SK-N-SH (cell line): ENCODE measurements around the gene GTF3C2. TPM values are rescaled to one million over a fixed set of nuclear protein-coding genes. Genes with fewer than 3 reads are reported as not detected.

Source experiments
- CTCF ChIA-PET: fragments of 300-600, 350-600 bp; formaldehyde crosslinking; extraction: SDS; loops from one replicate; lab custom pipeline; 2021; lab: Yijun Ruan, JAX
- POLR2A ChIA-PET: fragments of 350-600 bp; sonication (Branson Sonifier 250); formaldehyde crosslinking; extraction: SDS; loops from one replicate; lab custom pipeline; 2020; ENCODE audit warnings: antibody characterized with exemption, inconsistent platforms; lab: Yijun Ruan, JAX
- DNase-seq: peaks from one replicate; pipeline ENCODE4 v3.0.0; 2012
- H2AFZ ChIP-seq: fragments of 200-600 bp; sonication (generic); 2 replicates; pipeline ENCODE4 v1.8.1; 2016; ENCODE audit warnings: antibody characterized with exemption, mild to moderate bottlenecking, low read depth
- H3F3A ChIP-seq: fragments of 200-600 bp; sonication (generic); replicated peaks from 2 replicates; pipeline ENCODE3; 2016; ENCODE audit warnings: antibody characterized with exemption, mild to moderate bottlenecking; ENCODE audit not compliant: insufficient read depth
- H3K27ac ChIP-seq, 2 experiments: fragments of 200-500 bp in 1 of 2; fragments of 200-600 bp in 1 of 2; sonication (Bioruptor generic) in 1 of 2; sonication (generic), shearing (Covaris generic) in 1 of 2; 2 replicates each; pipeline versions ENCODE4 v1.5.1 to v1.6.1; 2014 to 2016; ENCODE audit warnings: low read depth in 2 of 2, inconsistent platforms in 1 of 2, low read length in 1 of 2, mild to moderate bottlenecking in 1 of 2, mixed read lengths in 1 of 2
- H3K27me3 ChIP-seq: fragments of 200-600 bp; sonication (generic), shearing (Covaris generic); 2 replicates; pipeline ENCODE4 v1.6.1; 2016; ENCODE audit warnings: mixed run types; ENCODE audit not compliant: insufficient read depth
- H3K36me3 ChIP-seq, 2 experiments: fragments of 200-500 bp in 1 of 2; fragments of 200-600 bp in 1 of 2; sonication (Bioruptor generic) in 1 of 2; sonication (generic) in 1 of 2; replicated peaks in 1 of 2; 2 replicates each; pipeline versions ENCODE3 to v1.5.1; 2014 to 2016; ENCODE audit warnings: low read length in 1 of 2, mild to moderate bottlenecking in 1 of 2; ENCODE audit not compliant: insufficient read depth in 2 of 2, control insufficient read depth in 1 of 2
- H3K4me1 ChIP-seq, 2 experiments: fragments of 200-500 bp in 1 of 2; fragments of 200-600 bp in 1 of 2; sonication (Bioruptor generic) in 1 of 2; sonication (generic), shearing (Covaris generic) in 1 of 2; 2 replicates each; pipeline versions ENCODE4 v1.5.1 to v1.6.1; 2014 to 2016; ENCODE audit warnings: low read depth in 1 of 2, low read length in 1 of 2, mixed run types in 1 of 2; ENCODE audit not compliant: insufficient read depth in 2 of 2, control insufficient read depth in 1 of 2
- H3K4me2 ChIP-seq: fragments of 200-600 bp; sonication (generic), shearing (Covaris generic); 2 replicates; pipeline ENCODE4 v1.6.1; 2017; ENCODE audit warnings: mixed run types
- H3K4me3 ChIP-seq, 2 experiments: fragments of 200-500 bp in 1 of 2; fragments of 200-600 bp in 1 of 2; sonication (Bioruptor generic) in 1 of 2; sonication (generic), shearing (Covaris generic) in 1 of 2; 2 replicates each; pipeline versions ENCODE4 v1.5.1 to v1.8.1; 2014 to 2016; ENCODE audit warnings: low read depth in 2 of 2, inconsistent platforms in 1 of 2, low read length in 1 of 2, mild to moderate bottlenecking in 1 of 2, mixed read lengths in 1 of 2, moderate library complexity in 1 of 2
- H3K79me2 ChIP-seq: fragments of 200-600 bp; sonication (generic); 2 replicates; pipeline ENCODE4 v1.8.1; 2017; ENCODE audit warnings: mild to moderate bottlenecking; ENCODE audit not compliant: insufficient read depth
- H3K9ac ChIP-seq: fragments of 200-600 bp; sonication (generic); 2 replicates; pipeline ENCODE4 v1.6.1; 2017; ENCODE audit warnings: mixed run types
- H3K9me2 ChIP-seq: fragments of 200-600 bp; sonication (generic); 2 replicates; pipeline ENCODE4 v1.6.1; 2017; ENCODE audit warnings: mixed run types
- H3K9me3 ChIP-seq: fragments of 200-600 bp; sonication (generic); 2 replicates; pipeline ENCODE4 v1.6.1; 2017; ENCODE audit warnings: mixed run types, mild to moderate bottlenecking, moderate library complexity
- H4K20me1 ChIP-seq: fragments of 200-600 bp; sonication (generic); 2 replicates; pipeline ENCODE4 v1.6.1; 2017; ENCODE audit warnings: mild to moderate bottlenecking, mixed run types; ENCODE audit not compliant: insufficient read depth
- CHD2 ChIP-seq: fragments of 150-350 bp; IDR thresholded peaks from 2 replicates; pipeline ENCODE4 v1.6.1; 2018; ENCODE audit warnings: low read length; ENCODE audit not compliant: partially characterized antibody
- FOXM1 ChIP-seq: IDR thresholded peaks from 2 replicates; pipeline ENCODE4 v1.4.0; 2012; ENCODE audit warnings: low read depth, mild to moderate bottlenecking
- GABPA ChIP-seq: IDR thresholded peaks from 2 replicates; pipeline ENCODE4 v1.4.0; 2012; ENCODE audit warnings: low read depth, mild to moderate bottlenecking
- MEF2A ChIP-seq: IDR thresholded peaks from 2 replicates; pipeline ENCODE4 v1.4.0; 2012; ENCODE audit warnings: low read depth, borderline replicate concordance
- NFIC ChIP-seq: IDR thresholded peaks from 2 replicates; pipeline ENCODE4 v1.4.0; 2012; ENCODE audit warnings: borderline replicate concordance
- POLR2AphosphoS5 ChIP-seq: IDR thresholded peaks from 2 replicates; pipeline ENCODE4 v1.6.1; 2012; ENCODE audit warnings: low read depth, low read length
- RAD21 ChIP-seq: IDR thresholded peaks from 2 replicates; pipeline ENCODE4 v1.6.1; 2012; ENCODE audit warnings: mild to moderate bottlenecking, low read length
- RFX5 ChIP-seq: IDR thresholded peaks from 2 replicates; pipeline ENCODE4 v1.6.1; 2012; ENCODE audit warnings: mild to moderate bottlenecking, improper control_type of control experiment, low read length
- WGBS: methylation state at CpG from one replicate; pipeline ENCODE4 v1.1.6; 2017; ENCODE audit warnings: low lambda C conversion rate; 5-methylcytosine and 5-hydroxymethylcytosine counted together
- polyA plus RNA-seq, 3 experiments: library from polyadenylated mRNA; depleted of rRNA; stranded (reverse); fragments of >200 nt; gene quantifications; 2 replicates each; pipeline ENCODE4 v1.2.3, GENCODE V29; 2012
- TF ChIP-seq, protein P1 (sequence below): fragments of 150-350 bp; IDR thresholded peaks from 2 replicates; pipeline ENCODE4 v1.6.1; 2016; ENCODE audit warnings: mild to moderate bottlenecking, low read depth, low read length
- TF ChIP-seq, protein P2 (sequence below): IDR thresholded peaks from 2 replicates; pipeline ENCODE4 v1.4.0; 2012; ENCODE audit warnings: low read depth, borderline replicate concordance
- TF ChIP-seq, protein P3 (sequence below): fragments of 200-600 bp; sonication (generic); IDR thresholded peaks from 2 replicates; pipeline ENCODE4 v1.6.1; 2017; ENCODE audit warnings: antibody characterized with exemption, mild to moderate bottlenecking, moderate library complexity

Gene GTF3C2
- polyA plus RNA-seq, 1 of the 3 experiments (the other 2 are of a cell fraction), result 65.8 TPM

DNA sequence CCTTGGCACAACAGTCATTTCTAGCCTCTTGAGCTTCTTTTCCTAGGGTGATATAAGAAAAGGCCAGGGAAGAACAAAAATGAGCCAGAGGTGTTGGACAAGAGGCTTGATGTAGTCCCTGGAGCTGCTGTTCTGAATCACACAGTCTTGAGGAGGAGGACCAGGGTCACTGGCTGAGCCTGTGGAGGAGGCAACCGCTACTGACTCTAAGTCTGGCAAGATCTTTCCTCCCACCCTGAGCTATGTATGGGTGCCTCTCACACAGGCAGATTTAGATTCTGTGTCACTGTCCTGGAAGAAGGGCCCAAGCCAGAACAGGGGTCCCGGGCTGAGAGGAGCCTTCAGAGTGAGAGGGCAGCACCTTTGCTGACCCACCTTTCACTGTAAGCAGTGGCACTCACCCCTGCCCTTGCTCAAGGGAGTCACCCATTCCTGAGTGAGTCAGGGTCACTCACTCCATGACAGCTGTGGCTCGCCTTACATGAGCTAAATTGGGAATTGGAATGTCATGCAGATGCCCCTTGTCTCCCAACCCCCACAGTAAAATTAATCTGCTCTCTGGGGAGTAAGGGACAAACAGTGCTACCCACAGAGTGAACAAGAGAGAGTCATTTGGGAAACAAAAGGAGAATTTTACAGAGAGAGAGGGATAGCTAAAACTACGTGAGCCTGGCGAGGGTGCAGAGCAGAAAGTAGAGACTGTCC, 74.6 kb downstream of the GTF3C2 start, which contains the start of gene TRIM54:
TRIM54 (plus strand) TSS at position 575 of the 705 bp plus-strand sequence. CDS start 303 bp downstream, outside the sequence.
- Histone ChIP-seq H3K79me2 (no peaks in the 10 kb centered on the region), H2AFZ (no peak within 1 kb of the TSS), H3K4me1 (peaks cover 0 to 23% of the 10 kb centered on the region in 2 experiments; a peak in 3 of 4 replicates), H3K36me3 (no peaks in the 10 kb centered on the region), H3K27me3 (peaks cover 12% of the 10 kb centered on the region; the same call in 1 of the 2 replicates), H3K9me2 (no peaks in the 10 kb centered on the region), H3K9ac (no peak within 1 kb of the TSS), H4K20me1 (no peaks in the 10 kb centered on the region), H3F3A (no peaks in the 10 kb centered on the region), H3K9me3 (no peaks in the 10 kb centered on the region), H3K4me2 (no peak within 1 kb of the TSS), H3K4me3 (no peak within 1 kb of the TSS), H3K27ac (no peak within 1 kb of the TSS)
- CTCF ChIA-PET, result interaction anchor here (0.7 to 18.0 kb wide), 17 partner anchors 14 to 320 kb away, joined by 3 to 392 read pairs (median 28); partner anchors contain the start of genes CAD, KHK, PREB and SLC30A3
- 85% methylated on average over 5 of the region's 5 CpGs for WGBS
- POLR2A ChIA-PET, result interaction anchor here (0.7 to 1.3 kb wide), 2 partner anchors 26 to 196 kb away, joined by 3 read pairs; no protein-coding TSS in a partner anchor
- no peak for DNase-seq
- no peak for TF ChIP-seq RFX5
- no peak for TF ChIP-seq FOXM1
- TF ChIP-seq, protein P1, sequence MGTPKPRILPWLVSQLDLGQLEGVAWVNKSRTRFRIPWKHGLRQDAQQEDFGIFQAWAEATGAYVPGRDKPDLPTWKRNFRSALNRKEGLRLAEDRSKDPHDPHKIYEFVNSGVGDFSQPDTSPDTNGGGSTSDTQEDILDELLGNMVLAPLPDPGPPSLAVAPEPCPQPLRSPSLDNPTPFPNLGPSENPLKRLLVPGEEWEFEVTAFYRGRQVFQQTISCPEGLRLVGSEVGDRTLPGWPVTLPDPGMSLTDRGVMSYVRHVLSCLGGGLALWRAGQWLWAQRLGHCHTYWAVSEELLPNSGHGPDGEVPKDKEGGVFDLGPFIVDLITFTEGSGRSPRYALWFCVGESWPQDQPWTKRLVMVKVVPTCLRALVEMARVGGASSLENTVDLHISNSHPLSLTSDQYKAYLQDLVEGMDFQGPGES, result no peak
- TF ChIP-seq CHD2, result no peak
- TF ChIP-seq, protein P2, sequence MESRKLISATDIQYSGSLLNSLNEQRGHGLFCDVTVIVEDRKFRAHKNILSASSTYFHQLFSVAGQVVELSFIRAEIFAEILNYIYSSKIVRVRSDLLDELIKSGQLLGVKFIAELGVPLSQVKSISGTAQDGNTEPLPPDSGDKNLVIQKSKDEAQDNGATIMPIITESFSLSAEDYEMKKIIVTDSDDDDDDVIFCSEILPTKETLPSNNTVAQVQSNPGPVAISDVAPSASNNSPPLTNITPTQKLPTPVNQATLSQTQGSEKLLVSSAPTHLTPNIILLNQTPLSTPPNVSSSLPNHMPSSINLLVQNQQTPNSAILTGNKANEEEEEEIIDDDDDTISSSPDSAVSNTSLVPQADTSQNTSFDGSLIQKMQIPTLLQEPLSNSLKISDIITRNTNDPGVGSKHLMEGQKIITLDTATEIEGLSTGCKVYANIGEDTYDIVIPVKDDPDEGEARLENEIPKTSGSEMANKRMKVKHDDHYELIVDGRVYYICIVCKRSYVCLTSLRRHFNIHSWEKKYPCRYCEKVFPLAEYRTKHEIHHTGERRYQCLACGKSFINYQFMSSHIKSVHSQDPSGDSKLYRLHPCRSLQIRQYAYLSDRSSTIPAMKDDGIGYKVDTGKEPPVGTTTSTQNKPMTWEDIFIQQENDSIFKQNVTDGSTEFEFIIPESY, result no peak
- no peak for TF ChIP-seq POLR2AphosphoS5
- TF ChIP-seq NFIC, result no peak
- TF ChIP-seq, protein P3, sequence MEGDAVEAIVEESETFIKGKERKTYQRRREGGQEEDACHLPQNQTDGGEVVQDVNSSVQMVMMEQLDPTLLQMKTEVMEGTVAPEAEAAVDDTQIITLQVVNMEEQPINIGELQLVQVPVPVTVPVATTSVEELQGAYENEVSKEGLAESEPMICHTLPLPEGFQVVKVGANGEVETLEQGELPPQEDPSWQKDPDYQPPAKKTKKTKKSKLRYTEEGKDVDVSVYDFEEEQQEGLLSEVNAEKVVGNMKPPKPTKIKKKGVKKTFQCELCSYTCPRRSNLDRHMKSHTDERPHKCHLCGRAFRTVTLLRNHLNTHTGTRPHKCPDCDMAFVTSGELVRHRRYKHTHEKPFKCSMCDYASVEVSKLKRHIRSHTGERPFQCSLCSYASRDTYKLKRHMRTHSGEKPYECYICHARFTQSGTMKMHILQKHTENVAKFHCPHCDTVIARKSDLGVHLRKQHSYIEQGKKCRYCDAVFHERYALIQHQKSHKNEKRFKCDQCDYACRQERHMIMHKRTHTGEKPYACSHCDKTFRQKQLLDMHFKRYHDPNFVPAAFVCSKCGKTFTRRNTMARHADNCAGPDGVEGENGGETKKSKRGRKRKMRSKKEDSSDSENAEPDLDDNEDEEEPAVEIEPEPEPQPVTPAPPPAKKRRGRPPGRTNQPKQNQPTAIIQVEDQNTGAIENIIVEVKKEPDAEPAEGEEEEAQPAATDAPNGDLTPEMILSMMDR, result no peak
- no peak for TF ChIP-seq RAD21
- TF ChIP-seq GABPA, result no peak

DNA sequence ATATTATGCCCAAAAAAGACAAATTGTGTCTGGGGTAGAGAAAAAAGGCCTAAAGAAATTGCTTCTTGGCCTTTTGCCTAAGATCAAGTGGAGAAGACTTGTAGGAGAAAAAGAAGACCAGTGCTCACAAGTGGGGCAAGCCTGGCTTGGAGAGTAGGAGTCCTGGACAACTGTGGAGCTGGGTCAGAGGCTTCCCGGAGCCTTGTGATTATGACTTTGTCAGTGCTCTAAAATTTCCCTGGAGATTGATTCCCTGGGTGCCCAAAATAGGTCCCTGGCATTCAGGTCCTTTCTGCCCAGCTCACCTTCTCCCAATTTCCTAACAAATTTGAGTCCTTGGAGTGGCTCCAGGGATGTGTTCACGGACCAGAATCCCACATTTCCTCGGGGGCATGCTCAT, 75.1 kb downstream of the GTF3C2 start:
- Histone ChIP-seq H3K9ac (no peak overlapping the region), H2AFZ (no peak overlapping the region), H3K9me3 (no peaks in the 10 kb centered on the region), H4K20me1 (no peaks in the 10 kb centered on the region), H3K4me1 (peaks cover 0 to 23% of the 10 kb centered on the region in 2 experiments; a peak in 3 of 4 replicates), H3K36me3 (no peaks in the 10 kb centered on the region), H3K9me2 (no peaks in the 10 kb centered on the region), H3K79me2 (no peaks in the 10 kb centered on the region), H3K27ac (no peak overlapping the region), H3K4me3 (no peak overlapping the region), H3F3A (no peaks in the 10 kb centered on the region), H3K27me3 (peaks cover 14% of the 10 kb centered on the region; the same call in 1 of the 2 replicates), H3K4me2 (no peak overlapping the region)
- no peak for TF ChIP-seq MEF2A
- 82% methylated on average over 3 of the region's 3 CpGs for WGBS
- ChIA-PET CTCF (interaction anchor here (0.7 to 18.0 kb wide), 18 partner anchors 14 to 248 kb away, joined by 3 to 392 read pairs (median 26); partner anchors contain the start of genes CAD, KHK, MPV17 and PREB), POLR2A (interaction anchor here (2.0 kb wide), 1 partner anchor 16 kb away, joined by 7 read pairs; no protein-coding TSS in a partner anchor)
- no peak for DNase-seq
